GM21390 (cell line): ENCODE data around the gene TSPOAP1.
"Not testable (repeated sequence)": the region's sequence is repeated elsewhere in the genome, so short reads cannot be mapped to it uniquely, and the experiment has no call there.

Experiments
- ATAC-seq: cut with Tn5 transposase; IDR thresholded peaks from one replicate; pipeline ENCODE4 v1.9.1; 2021; ENCODE audit not compliant: unreplicated experiment

TSPOAP1 gene

DNA sequence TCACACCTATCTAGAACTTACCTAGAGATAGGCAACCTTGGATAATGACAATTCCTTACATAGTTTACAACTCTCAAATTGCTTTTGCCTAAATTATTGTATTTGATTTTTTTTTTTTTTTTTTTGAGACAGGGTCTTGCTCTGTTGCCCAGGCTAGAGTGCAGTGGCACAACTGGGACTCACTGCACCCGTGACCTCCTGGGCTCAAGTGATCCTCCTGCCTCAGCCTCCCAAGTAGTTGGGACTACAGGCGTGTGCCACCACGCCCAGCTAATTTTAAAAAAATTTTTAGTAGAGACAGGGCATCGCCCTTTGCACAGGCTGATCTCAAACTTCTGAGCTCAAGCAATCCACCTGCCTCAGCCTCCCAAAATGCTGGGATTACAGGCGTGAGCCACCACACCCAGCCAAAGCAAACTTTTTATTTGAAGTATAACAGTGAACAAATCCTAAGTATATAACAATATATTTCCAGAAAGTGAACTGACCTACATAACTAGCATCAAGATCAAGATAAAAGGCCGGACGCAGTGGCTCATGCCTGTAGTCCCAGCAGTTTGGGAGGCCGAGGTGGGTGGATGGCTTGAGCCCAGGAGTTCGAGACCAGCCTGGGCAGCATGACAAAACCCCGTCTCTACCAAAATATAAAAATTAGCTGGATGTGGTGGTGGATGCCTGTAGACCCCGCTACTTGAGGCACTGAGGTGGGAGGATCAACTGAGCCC is 12.7 kb upstream of the TSPOAP1 start:
- not testable (repeated sequence) for ATAC-seq

DNA sequence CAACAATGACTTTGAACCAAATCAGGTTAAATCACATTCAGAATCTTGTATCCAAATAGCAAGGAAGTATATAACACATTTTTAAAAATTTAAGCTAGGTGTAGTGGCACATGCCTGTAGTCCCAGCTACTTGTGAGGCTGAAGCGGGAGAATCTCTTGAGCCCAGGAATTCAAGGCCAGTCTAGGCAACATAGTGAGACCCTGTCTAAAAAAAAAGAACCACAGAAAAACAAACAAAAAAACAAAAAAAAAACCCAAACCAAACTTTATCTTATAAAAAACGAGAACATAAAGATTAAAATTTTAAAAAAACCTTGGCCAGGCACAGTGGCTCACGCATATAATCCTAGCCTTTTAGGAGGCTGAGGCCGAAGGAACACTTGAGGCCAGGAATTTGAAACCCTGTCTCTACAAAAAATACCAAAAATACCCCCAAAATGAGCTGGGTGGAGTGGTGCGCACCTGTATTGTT is 11.8 kb upstream of the TSPOAP1 start:
- ATAC-seq, result no peak

DNA sequence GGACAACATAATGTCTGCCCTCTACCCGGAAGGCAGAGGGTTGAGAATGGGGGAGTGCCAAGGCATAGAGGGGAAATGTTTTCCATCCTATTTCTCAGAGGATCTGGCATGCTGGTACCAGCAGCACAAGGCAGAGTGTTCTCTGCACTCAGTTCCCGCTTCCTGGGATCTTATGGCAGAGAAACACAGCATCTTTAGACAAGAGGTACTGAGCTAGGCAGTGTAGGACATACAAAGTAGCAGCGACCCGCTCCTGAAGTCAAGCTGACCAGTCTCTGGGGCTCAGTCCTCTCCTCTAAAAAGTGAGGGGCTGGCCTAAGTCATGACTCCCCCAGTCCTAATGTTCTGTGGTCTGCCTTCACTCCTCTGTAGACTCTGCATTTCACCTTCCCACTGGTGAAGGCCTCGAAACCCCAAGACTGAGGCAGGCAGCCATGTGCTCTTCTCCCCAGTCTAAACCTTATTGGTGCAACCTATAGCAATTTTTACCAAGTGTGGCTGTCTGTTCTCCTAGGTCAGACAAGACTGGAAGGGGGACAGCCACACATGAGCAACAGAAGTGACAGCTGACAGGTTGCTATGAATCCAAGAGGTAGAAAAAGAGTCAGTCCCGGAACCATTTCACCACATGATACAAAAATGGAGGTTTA is 11.3 kb upstream of the TSPOAP1 start:
- ATAC-seq, result no peak

DNA sequence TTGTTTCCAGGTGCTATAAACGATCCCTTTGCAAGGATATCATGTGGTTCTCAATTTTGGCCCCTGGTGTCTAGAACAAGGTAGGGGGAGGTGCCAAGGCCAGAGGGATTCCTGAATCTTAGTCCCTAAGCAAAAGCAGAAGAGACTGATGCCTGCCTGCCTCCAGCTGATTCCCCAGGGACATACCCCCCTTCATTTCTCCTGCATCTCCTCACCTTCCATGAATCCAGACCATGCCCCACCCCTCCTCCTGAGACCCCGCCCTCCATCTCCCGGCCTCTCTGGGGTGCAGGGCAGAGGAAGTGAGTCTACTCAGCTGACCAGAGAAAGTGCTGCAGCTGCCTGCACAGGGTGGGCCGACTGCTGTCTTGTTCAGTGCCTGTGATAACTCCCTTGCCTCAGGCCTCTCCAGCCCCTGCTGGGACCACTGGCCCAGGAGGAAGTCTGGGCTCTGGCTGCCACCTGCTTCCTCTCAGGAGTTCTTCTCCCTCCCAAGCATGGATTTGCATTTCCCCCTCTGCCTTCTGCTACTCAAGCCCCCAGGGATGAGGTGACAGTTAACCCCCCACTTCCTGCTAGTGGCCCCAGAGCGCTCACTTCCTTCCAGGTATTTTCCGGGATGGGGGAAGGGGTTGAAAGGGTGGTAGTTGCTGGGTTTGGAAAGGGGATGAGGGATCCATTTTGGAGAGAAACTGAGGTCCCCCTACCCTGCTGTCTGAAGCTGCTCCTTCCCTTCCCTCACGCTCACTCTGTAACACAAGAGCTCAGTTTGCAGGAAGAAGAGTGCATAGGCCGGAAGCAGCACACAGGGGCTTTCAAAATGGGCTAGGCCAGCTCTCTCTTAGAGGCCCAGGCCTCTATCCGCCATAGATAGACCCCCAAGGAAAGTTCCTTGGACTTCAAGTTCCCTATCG is 10.5 kb upstream of the TSPOAP1 start:
- ATAC-seq, result peak; percentile 19

DNA sequence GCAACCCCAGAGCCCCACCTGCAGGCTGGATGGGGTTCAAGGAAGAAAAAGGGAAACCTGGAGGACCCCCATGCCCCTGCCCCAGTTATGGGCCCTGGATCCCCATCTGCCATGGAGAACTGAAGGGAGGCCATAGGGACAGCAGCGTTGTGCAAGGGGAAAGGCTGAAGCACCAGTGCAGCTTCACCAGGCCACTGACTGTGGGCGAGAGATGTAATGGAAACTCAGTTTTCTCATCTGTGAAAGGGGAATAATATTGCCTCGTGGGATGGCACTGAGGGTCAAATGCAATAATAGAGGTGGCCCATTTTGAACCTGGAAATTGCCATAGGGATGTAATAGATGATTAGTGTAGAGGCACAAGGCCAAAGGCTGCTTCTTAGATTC is 9.9 kb upstream of the TSPOAP1 start:
- no peak for ATAC-seq

DNA sequence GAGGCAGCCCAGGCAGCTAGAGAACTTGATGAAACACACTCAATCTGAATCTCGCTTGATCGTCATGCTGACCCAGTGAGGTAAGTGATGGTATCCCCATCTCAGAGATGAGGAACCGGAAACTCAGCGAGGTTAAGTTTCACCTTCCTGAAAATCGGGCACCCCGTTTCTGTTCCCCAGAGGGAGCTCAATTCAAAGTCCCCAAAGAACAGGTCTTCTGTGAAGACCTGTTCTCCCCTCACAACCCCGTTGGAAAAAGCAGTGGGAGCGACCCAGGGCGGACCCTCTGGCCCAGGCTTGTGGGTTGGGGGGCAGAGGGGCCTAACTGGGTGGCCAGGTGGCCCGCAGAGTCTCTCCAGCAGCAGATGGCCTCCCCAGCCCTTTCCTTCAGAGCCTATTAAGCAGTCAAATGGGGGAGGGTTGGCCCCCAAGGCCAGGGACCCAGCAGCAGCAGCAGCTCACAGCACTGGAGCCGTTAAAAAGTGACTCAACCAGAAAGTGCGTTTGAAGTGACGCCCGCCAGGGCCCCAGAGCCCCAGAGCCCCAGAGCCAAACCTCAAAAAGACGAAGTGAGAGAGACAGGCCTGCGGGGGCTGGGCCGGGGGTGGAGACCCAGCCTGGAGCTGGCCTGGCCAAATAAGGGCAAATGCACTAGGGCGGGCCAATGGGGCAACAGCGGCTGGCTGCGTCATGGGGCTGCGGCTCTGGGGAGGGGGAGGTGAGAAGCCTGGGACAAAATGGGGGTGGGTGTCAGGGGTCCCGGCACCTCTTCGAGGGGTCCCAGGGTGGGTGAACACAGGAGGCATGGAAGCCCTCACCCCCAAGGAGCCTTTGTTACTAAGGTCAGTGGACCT is 9.2 kb upstream of the TSPOAP1 start:
- ATAC-seq, result peak; percentile 55

DNA sequence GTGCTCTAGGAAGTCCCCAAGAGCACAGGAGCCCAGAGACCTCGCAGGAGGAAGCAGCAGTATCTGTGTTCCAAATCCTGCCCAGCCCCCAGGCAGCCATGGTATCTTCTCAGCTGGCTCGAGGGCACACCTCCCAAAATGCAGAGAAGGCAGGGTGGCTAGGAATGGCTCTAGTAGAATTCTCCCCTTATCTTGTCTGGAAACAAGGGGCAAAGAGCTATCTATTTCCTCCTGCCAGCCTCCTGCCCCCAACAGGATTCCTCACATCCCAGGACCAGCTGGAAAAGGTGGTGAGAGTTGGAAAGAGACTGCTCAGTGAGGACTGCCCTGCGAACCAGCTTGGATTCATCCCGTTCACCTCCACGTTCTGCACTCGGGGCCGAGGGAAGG is 8.6 kb upstream of the TSPOAP1 start:
- no peak for ATAC-seq

DNA sequence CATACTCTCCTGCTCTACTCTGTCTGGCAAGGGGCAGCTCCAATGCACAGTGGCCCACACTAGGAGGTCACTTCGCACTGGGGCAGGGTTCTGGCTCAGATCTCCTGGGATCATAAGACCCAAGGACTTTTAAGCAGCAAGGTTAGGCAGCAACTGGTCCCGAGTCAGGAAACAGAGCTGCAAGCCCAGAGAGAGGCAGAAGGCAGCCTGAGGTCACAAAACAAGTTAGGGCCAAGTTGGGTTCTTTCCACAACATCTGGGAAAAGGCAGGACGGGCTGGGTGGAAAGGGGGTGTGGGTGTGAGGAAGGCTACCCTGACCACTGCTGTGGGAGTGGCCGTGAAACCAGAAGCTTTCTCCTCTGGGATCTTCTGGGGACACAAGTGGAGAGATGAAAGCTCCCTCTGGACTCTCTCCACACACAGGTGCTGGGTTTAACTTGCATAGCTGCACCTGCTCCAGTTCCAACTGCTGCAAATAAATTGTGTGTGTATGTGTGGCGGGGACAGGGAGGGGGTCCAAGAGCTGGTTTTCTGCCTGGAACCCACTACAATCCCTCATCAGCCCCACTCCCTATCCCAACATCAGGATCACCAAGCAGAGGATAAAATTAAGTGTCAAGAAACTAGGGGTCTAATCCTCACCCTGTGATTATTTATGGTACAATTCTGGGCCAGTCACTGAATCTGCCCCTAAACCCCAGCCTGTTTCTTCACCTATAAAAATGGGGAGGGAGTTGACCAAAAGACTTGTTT is 8.0 kb upstream of the TSPOAP1 start:
- no peak for ATAC-seq

DNA sequence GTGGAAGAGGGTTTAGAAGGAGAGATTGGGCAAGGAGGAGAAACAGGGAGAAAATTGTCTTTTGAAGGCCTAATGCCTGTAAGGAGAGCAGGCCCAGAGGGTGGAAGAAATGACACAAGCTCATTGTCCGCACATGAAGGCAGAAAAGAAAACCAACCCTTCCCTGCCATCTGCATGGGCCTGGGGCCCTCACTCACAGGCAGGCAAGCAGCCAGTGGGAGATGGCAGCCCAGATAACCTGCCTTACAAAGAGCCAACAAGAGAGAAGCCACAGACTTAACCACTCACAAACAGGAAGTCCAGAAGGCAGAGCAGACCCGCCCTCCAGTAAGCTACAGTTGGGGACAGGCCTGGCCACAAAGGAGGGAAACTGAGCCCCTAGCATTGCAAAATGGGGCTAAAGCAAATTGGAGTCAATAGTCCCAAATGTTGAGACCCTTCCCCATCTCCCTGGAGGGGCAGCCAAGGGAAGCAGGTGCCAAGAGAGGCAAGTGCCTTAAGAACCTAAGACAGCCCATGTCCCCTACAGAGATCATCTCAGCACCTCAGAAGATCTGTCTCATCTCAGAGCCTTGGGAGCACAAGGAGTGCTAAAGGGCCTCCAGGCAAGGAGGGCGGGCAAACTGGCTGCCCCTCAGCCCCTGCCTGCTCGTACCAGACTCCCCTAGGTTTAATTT is 7.3 kb upstream of the TSPOAP1 start:
- ATAC-seq, result no peak

DNA sequence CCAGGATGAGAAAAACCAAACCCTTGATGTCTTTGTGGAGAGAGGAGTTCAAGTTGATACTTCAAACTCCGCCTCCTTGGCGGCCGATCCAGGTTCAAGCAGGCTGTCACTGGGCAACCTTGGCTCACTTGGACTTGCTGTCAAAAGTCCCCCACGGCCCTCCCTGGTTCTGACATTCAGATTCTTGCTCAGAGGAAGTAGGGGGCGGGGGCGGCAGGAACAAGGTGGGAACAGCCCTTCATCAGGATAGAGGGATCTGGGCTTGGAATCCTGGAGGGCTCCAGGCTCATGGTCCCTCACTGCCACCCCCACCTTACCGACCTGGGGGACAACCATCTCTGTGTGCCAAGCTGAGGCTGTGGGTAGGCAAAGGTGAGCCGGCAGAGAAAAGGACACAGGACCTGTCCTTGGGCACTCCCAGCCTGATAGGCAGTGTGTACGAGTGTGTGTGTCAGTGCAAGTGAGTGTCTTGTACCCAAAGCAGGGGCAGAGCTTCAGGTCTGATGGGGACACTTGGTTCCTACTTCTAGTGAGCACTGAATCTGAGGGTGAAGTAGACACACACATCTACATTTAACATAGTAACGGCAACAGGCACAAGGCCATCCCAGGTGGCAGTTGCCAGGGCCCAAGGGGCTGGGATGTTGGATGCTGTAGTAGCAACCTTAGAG is 6.6 kb upstream of the TSPOAP1 start:
- ATAC-seq, result no peak

DNA sequence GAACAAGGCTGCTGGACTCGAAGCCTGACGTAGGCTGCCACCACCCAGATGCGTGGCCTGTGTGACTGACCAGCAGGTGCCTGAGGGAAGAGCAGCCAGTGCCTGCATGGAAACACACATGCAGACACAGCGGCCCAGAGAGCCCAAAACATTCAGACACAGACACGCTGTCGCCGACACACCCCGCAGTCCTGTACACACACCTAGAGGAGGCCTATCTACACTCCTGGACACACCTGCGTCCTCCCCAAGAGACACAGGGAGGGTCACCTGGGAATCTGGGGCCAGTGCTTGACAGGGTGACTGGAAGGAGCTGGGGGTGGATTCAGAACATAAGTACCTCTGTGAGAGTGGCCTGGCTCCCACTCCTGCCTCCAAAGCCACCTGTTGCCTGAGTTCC is 6.1 kb upstream of the TSPOAP1 start:
- no peak for ATAC-seq

DNA sequence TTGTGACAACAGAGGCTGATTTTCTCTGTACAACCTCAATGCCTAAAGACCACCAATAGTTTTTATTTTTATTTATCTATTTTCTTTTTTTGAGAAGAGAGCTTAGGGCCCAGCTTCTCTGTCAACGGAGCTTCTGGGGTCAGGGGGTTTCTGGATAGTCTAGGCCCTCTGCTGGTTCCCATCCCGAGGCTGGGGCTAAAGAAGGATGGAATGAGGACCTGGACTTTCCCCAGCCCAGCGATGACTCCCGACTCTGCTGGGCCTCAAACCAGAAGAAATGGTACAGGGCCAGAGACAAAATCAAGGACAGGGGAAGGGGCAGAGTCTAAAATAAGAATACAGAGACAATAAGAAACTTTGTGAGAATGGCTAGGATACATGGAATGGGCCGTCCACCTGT is 5.7 kb upstream of the TSPOAP1 start:
- ATAC-seq, result no peak

DNA sequence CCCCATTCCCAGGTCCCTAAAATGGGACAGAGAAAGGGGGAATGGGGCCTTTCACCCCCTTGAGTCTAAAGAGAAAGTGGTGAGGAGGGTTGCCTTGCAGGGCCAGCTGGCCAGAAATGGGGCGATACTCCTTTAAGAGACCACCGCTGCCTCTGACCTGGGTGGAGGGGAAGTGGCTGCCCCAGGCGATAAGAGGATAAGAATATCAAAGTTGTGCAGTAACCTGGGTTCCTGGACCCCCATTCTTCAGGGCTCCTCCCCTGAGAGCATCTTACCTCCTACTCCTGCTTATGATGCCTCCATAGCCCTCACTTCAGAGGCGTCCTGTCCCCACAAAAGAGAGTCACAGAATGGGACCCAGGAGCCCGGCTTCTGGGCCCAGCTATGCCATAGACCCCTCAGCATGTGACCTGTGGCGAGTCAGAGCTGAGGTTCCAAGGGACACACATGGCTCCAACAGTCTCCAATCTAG is 5.2 kb upstream of the TSPOAP1 start:
- no peak for ATAC-seq

DNA sequence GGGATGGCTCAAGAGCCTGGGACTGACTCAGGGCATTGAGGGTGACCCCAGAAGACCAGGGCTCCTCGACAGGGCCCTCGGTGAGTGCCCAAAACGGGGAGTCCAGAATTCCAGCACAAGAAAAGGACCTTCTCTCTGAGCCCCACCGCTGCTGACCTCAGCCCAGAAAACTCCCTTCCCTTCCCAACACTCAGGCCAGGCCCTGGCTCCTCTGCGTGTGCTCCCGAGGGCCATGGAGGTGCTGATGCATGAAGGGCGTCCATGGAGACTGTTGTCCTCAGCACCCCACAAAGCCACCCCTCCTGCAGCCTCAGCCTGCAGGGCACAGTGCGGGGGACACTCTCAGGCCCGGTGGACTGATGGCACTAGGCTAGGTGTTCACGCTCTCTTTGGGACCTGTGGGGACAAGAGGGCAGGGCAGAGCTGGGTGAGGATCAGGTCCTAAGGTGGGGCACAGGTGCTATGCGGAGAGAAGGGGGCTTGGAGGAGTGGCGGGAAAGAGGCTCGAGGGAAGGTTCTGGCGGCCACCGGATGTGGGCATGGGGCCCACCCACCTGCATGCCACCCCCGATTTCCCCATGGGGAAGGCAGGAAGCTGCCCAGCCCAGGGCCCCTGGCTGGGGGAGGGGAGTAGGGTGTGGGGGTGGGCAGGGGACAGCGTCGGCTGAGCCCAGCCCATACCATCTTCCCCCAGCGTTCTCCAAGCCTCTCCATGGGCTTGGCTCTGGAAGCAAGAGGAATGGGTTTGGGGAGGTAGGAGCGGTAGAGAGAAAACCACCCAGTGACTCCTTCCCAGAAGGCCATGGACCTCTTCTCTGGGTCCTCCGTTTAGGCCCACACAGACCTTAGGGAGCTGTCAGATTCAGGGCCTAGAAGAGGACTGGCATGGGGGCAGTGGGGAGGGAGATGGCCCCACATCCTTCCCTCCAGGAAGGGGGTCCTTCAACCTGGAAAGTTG is 4.5 kb upstream of the TSPOAP1 start:
- ATAC-seq, result no peak

DNA sequence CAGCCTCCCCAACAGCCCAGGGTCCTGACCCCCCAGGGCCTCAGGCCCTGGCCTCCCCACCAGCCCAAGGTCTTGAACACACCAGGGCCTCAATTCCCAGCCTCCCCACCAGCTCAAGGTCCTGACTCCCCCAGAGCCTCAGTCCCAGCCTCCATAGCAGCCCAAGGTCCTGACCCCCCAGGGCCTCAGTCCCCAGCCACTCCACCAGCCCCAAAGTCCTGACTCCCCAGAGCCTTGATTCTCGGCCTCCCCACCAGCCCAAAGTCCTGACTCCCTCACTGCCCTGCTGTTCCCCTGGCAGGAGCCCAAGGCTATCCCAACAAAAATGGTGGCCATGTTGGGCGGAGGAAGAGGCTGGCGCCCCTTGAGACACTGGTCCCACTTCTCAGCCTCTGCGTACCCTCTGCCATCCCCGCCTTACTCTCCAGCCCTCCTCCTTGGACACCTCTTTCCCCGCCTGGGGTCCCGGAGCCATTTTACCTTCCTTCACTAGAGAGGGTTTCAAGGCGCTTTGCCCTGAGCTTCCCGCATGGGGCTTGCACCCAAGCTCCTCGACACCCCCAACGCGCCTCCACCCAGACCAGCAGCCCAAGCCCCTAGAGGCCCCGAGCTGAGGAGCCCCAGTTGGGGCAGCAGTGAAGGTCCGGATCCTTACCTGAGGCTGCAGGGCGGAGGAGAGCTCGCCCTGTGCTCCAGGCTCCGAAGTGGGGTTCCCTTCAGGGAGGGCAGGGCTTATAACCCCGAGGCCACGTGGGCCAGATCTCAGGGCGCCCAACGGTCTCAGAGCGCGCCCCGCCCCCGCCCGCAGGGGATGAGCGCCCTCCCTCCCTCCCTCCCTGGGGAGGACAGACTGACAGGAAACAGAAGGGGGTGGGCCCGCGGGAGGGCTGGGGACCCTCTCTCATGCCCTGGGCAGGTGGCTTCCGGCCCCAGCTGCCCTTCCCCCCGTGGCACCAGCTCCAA is 3.5 kb upstream of the TSPOAP1 start:
- ATAC-seq, result no peak

DNA sequence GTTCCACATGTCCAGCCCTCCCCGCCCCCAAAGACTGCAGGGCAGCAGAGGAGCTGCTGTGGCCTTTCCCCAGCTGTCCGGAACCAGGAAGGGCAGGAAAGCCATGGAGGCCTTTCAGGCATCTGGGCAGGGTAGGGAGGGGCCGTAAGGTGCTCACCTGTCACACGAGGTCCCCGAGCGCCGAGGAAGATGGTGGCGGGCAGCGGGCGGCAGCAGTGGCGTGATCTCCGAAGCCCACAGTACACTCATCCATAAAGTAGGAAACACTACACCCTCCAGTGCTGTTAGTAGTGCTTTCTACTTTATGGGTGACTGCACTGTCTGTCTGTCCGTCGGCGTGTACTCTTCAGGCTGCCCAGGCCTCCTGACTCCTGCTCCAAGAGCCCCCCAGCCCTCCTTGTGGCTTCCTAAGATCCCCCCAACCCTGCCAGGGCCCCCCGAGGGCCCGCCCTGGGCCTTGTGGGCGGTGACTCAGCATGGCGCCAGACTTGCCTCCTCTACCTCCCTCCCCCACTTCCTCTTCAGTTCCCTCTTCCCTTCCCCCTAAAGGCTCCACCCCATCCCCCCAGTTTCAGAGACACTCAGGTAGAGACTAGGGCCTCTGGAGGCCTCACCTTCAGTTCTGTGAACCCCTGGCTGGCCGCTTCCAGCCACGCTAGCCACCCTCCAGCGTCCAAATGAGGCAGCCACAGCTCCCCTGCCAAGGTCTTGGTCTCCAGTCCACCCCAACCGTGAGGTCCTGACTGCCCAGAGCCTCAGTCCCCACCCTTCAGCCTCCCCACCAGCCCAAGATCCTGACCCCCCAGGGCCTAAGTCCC is 2.6 kb upstream of the TSPOAP1 start:
- no peak for ATAC-seq
